Measurements from ENCODE around the gene CDCP2.

Gene CDCP2

GRCh38 chr1:54136269-54136896 lies 16.4 kb downstream of the CDCP2 start:
- TF ChIP-seq POLR2AphosphoS5 (IDR thresholded peaks at IDR 0.05; ENCODE audit: low read depth), result no peak
- no peak for TF ChIP-seq REST (IDR thresholded peaks at IDR 0.05; ENCODE audit: insufficient replicate concordance, low read depth)
- no peak for TF ChIP-seq CTCF (IDR thresholded peaks at IDR 0.05; ENCODE audit: insufficient read depth, low read length)
- TF ChIP-seq GABPA (IDR thresholded peaks at IDR 0.05; ENCODE audit: low read depth), result no peak
- TF ChIP-seq SPI1 (IDR thresholded peaks at IDR 0.05; ENCODE audit: borderline replicate concordance, low read depth), result no peak
- no peak for DNase-seq (ENCODE audit: low read depth in 1 of 2, low spot score in 1 of 2)
- no peaks in the 10 kb centered on the region for H3K27me3 ChIP-seq (ENCODE audit: insufficient read depth, poor library complexity, severe bottlenecking)
- H3K27ac ChIP-seq (replicated peaks), result no peak overlapping the region
- no peak overlapping the region for H3K4me3 ChIP-seq (replicated peaks; ENCODE audit: insufficient read depth, low read length)

GRCh38 chr1:54135436-54136120 lies 17.2 kb downstream of the CDCP2 start:
- Histone ChIP-seq H3K4me3 (replicated peaks; ENCODE audit: insufficient read depth, low read length) (no peak overlapping the region), H3K27ac (replicated peaks) (no peak overlapping the region), H3K27me3 (ENCODE audit: insufficient read depth, poor library complexity, severe bottlenecking) (no peaks in the 10 kb centered on the region)
- DNase-seq (ENCODE audit: low read depth in 1 of 2, low spot score in 1 of 2), result no peak
- TF ChIP-seq CTCF (IDR thresholded peaks at IDR 0.05; ENCODE audit: insufficient read depth, low read length), result no peak
- TF ChIP-seq SPI1 (IDR thresholded peaks at IDR 0.05; ENCODE audit: borderline replicate concordance, low read depth), result no peak
- TF ChIP-seq GABPA (IDR thresholded peaks at IDR 0.05; ENCODE audit: low read depth), result no peak
- no peak for TF ChIP-seq REST (IDR thresholded peaks at IDR 0.05; ENCODE audit: insufficient replicate concordance, low read depth)
- TF ChIP-seq POLR2AphosphoS5 (IDR thresholded peaks at IDR 0.05; ENCODE audit: low read depth), result no peak

- no peak for TF ChIP-seq POLR2AphosphoS5 (IDR thresholded peaks at IDR 0.05; ENCODE audit: low read depth)
- no peak for TF ChIP-seq REST (IDR thresholded peaks at IDR 0.05; ENCODE audit: insufficient replicate concordance, low read depth)
- TF ChIP-seq SPI1 (IDR thresholded peaks at IDR 0.05; ENCODE audit: borderline replicate concordance, low read depth), result no peak
- no peak for TF ChIP-seq GABPA (IDR thresholded peaks at IDR 0.05; ENCODE audit: low read depth)
- no peak for TF ChIP-seq CTCF (IDR thresholded peaks at IDR 0.05; ENCODE audit: insufficient read depth, low read length)
Observed at GRCh38 chr1:54134295-54134694, 18.5 kb downstream of the CDCP2 start.

More at GRCh38 chr1:54134295-54134694, 18.5 kb downstream of the CDCP2 start:
- DNase-seq (ENCODE audit: low read depth in 1 of 2, low spot score in 1 of 2), result no peak
- no peak overlapping the region for H3K4me3 ChIP-seq (replicated peaks; ENCODE audit: insufficient read depth, low read length)
- H3K27ac ChIP-seq (replicated peaks), result no peak overlapping the region
- no peaks in the 10 kb centered on the region for H3K27me3 ChIP-seq (ENCODE audit: insufficient read depth, poor library complexity, severe bottlenecking)
